Osteoblast (primary cell): ENCODE data around the gene LSR. TPM values are rescaled to one million over a fixed set of nuclear protein-coding genes. Genes with fewer than 3 reads are reported as not detected.

Source experiments
- DNase-seq: peaks from one replicate; pipeline ENCODE4 v3.0.0; 2011; ENCODE audit warnings: low spot score, mixed read lengths; ENCODE audit not compliant: insufficient read length; ENCODE audit errors: missing footprints
- H2AFZ ChIP-seq: 2 replicates; pipeline ENCODE4 v1.6.0; 2011; ENCODE audit warnings: mild to moderate bottlenecking, low read length
- H3K27ac ChIP-seq: 2 replicates; pipeline ENCODE4 v1.5.1; 2011; ENCODE audit warnings: mild to moderate bottlenecking, low read depth, low read length, moderate library complexity
- H3K27me3 ChIP-seq: 2 replicates; pipeline ENCODE4 v1.6.0; 2012; ENCODE audit warnings: mild to moderate bottlenecking, control low read depth, inconsistent platforms, low read length, moderate library complexity; ENCODE audit not compliant: insufficient read depth
- H3K36me3 ChIP-seq: 2 replicates; pipeline ENCODE4 v1.5.1; 2011; ENCODE audit warnings: mild to moderate bottlenecking, low read length, control low read depth, moderate library complexity; ENCODE audit not compliant: insufficient read depth
- H3K4me1 ChIP-seq: 2 replicates; pipeline ENCODE4 v1.5.1; 2011; ENCODE audit warnings: mild to moderate bottlenecking, low read length, control low read depth, moderate library complexity; ENCODE audit not compliant: insufficient read depth
- H3K4me2 ChIP-seq: 2 replicates; pipeline ENCODE4 v1.6.0; 2011; ENCODE audit warnings: mild to moderate bottlenecking, low read length; ENCODE audit not compliant: insufficient read depth
- H3K4me3 ChIP-seq: fragments of 200-600 bp; sonication (generic); 3 replicates; pipeline ENCODE4 v1.5.1; 2012; ENCODE audit warnings: mild to moderate bottlenecking, low read length, inconsistent platforms; ENCODE audit not compliant: insufficient read depth
- H3K79me2 ChIP-seq: 2 replicates; pipeline ENCODE4 v1.6.0; 2012; ENCODE audit warnings: mild to moderate bottlenecking, low read length, control low read depth, inconsistent platforms; ENCODE audit not compliant: insufficient read depth
- H3K9me3 ChIP-seq: 2 replicates; pipeline ENCODE4 v1.5.1; 2011; ENCODE audit warnings: low read depth, low read length, control low read depth
- H4K20me1 ChIP-seq: 2 replicates; pipeline ENCODE4 v1.6.0; 2012; ENCODE audit warnings: mild to moderate bottlenecking, low read length, control low read depth; ENCODE audit not compliant: insufficient read depth
- total RNA-seq: library from RNA; depleted of rRNA; stranded (reverse); fragments of >200 nt; gene quantifications from 2 replicates; pipeline ENCODE4 v1.2.3, GENCODE V29; 2012
- TF ChIP-seq, protein P1 (sequence below): IDR thresholded peaks from 2 replicates; pipeline ENCODE4 v1.5.1; 2011; ENCODE audit warnings: mild to moderate bottlenecking, low read depth, low read length, moderate library complexity; ENCODE audit errors: extremely low read depth

LSR gene
- total RNA-seq, 1 donor, result 0.36 TPM

DNA sequence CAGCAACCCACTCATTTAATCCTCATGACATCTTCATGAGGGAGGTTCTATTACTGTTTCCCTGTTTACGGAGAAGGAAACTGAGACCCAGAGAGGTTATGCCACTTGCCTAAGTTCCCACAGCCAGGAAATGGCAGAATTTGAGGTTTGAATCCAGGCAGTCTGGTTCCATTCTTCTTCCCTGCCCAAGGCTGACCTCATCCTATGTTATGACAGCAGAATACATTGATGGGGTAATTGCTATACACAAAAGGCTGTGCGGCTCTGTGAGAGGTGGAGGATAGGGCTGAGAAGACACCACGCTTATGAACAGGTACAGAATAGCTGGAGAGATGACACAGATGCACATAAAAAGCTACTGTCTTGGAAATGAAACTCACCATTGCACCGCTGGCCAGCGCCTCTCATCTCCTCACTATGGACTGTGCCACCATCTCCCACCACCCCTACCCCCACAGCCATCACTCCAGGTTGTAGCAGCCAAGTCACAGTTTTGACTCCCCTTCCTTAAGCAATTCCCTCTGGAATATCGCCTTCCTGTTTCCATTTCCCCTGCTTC, 54.6 kb downstream of the LSR start:
- no peaks in the 10 kb centered on the region for H3K9me3 ChIP-seq
- TF ChIP-seq, protein P1, sequence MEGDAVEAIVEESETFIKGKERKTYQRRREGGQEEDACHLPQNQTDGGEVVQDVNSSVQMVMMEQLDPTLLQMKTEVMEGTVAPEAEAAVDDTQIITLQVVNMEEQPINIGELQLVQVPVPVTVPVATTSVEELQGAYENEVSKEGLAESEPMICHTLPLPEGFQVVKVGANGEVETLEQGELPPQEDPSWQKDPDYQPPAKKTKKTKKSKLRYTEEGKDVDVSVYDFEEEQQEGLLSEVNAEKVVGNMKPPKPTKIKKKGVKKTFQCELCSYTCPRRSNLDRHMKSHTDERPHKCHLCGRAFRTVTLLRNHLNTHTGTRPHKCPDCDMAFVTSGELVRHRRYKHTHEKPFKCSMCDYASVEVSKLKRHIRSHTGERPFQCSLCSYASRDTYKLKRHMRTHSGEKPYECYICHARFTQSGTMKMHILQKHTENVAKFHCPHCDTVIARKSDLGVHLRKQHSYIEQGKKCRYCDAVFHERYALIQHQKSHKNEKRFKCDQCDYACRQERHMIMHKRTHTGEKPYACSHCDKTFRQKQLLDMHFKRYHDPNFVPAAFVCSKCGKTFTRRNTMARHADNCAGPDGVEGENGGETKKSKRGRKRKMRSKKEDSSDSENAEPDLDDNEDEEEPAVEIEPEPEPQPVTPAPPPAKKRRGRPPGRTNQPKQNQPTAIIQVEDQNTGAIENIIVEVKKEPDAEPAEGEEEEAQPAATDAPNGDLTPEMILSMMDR, result no peak
- no peak overlapping the region for H3K4me2 ChIP-seq
- H3K79me2 ChIP-seq, result no peaks in the 10 kb centered on the region
- no peaks in the 10 kb centered on the region for H3K36me3 ChIP-seq
- DNase-seq, result peak; percentile 68
- no peaks in the 10 kb centered on the region for H4K20me1 ChIP-seq
- H3K27me3 ChIP-seq, result no peaks in the 10 kb centered on the region
- H3K4me1 ChIP-seq, result no peaks in the 10 kb centered on the region
- H2AFZ ChIP-seq, result no peak overlapping the region
- no peak overlapping the region for H3K4me3 ChIP-seq
- H3K27ac ChIP-seq, result no peak overlapping the region

DNA sequence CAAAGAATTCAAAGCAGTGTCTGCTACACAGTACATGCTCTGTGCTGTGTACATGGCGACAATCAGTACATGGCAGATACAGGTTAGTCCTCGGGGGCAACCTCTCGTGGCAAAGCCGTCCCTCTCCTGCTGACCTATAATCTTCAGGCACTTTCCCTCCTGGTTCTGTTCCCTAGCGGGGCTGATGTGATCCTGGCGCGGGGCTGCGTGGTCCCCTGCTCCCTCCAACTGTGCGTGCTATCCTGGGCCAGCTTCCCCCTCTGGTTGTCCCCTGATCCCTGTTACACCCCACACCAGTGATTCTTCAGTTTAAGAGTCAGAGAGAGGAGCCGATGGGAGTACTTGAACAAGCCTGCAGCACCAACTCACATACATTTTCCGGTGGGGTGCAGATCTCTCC, 55.2 kb downstream of the LSR start:
- no peak overlapping the region for H2AFZ ChIP-seq
- H3K9me3 ChIP-seq, result no peaks in the 10 kb centered on the region
- no peaks in the 10 kb centered on the region for H3K27me3 ChIP-seq
- TF ChIP-seq, protein P1, result no peak
- H3K79me2 ChIP-seq, result no peaks in the 10 kb centered on the region
- no peaks in the 10 kb centered on the region for H4K20me1 ChIP-seq
- H3K36me3 ChIP-seq, result no peaks in the 10 kb centered on the region
- H3K4me2 ChIP-seq, result no peak overlapping the region
- no peak overlapping the region for H3K4me3 ChIP-seq
- H3K27ac ChIP-seq, result no peak overlapping the region
- no peak for DNase-seq
- no peaks in the 10 kb centered on the region for H3K4me1 ChIP-seq

DNA sequence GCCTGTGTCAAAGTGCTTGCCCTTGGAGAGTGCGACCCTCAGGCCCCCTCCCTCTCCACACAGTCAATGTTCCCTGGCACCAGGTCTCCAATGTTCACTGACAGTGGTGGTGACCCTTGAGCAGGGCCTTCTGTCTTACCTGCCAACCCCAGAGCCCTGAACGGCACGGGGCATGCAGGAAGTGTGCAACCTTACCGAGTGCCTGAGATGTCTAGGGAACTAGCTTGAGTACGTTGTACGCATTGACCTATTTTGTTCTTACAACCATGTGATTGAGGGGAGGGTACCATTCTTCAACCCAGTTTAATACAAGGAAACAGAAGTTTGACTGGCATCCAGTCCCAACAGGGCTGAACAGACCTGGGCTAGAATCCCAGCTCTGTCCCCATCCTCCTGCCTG, 56.4 kb downstream of the LSR start:
- Histone ChIP-seq H2AFZ (no peak overlapping the region), H3K4me2 (no peak overlapping the region), H3K36me3 (no peaks in the 10 kb centered on the region), H3K27me3 (no peaks in the 10 kb centered on the region), H3K27ac (no peak overlapping the region), H4K20me1 (no peaks in the 10 kb centered on the region), H3K79me2 (no peaks in the 10 kb centered on the region), H3K9me3 (no peaks in the 10 kb centered on the region), H3K4me3 (no peak overlapping the region), H3K4me1 (no peaks in the 10 kb centered on the region)
- TF ChIP-seq, protein P1, result no peak
- peak; percentile 76 for DNase-seq

DNA sequence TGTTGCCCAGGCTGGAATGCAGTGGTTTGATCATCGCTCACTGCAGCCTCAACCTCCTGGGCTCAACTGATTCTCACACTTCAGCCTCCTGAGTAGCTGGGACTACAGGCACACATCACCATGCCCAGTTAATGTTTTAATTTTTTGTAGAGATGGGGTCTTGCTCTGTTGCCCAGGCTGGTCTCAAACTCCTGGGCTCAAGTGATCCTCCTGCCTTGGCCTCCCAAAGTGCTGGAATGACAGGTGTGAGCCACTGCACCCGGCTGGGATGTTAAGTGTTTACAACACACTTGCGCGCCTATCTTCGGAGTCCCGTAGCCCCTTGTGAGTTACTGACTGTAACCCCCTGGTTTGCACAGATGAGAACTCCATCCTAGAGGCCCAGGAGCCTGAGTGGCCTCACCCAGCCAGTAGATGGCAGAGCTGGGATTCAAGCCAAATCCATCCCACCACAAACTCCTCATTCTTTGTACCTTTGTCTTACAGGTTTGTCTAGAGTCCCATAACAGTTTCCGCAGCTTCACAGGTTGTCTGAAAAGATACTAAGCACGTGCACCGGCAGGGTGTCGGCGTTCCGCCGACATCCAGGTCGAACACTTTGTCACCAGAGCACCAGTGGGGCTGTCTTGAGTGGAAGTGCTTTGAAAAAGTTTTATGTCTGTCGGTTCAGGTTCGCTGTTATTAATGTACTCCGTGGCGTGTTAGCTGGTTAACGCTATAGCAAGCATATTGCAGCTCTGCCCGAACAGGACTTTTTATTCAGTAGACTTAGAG, 57.9 kb downstream of the LSR start:
- Histone ChIP-seq H3K36me3 (no peaks in the 10 kb centered on the region), H3K9me3 (no peaks in the 10 kb centered on the region), H4K20me1 (no peaks in the 10 kb centered on the region), H3K27ac (no peak overlapping the region), H2AFZ (no peak overlapping the region), H3K4me3 (no peak overlapping the region), H3K79me2 (no peaks in the 10 kb centered on the region), H3K27me3 (no peaks in the 10 kb centered on the region), H3K4me1 (no peaks in the 10 kb centered on the region), H3K4me2 (no peak overlapping the region)
- DNase-seq, result peak; percentile 77
- TF ChIP-seq, protein P1, result peak; percentile 23
